Neuronal stem cell (in vitro differentiated cells): ENCODE data around the gene LRCH3.
"Not testable (repeated sequence)": the region's sequence is repeated elsewhere in the genome, so short reads cannot be mapped to it uniquely, and the experiment has no call there.

Experiments
- DNase-seq: peaks from one replicate; pipeline ENCODE4 v3.0.0-alpha.2; 2013; ENCODE audit warnings: low spot score
- H2AFZ ChIP-seq: one replicate; pipeline ENCODE4 v1.6.1; 2013; ENCODE audit warnings: mild to moderate bottlenecking, low read length, inconsistent platforms
- H2AK5ac ChIP-seq: 2 replicates; pipeline ENCODE4 v1.6.1; 2013; ENCODE audit warnings: low read depth, mild to moderate bottlenecking, inconsistent platforms, low read length, moderate library complexity, mixed read lengths
- H2BK120ac ChIP-seq: 2 replicates; pipeline ENCODE4 v1.6.1; 2013; ENCODE audit warnings: low read depth, mild to moderate bottlenecking, inconsistent platforms, low read length, moderate library complexity, mixed read lengths
- H2BK12ac ChIP-seq: one replicate; pipeline ENCODE4 v1.6.1; 2013; ENCODE audit warnings: low read length, inconsistent platforms
- H2BK15ac ChIP-seq: 2 replicates; pipeline ENCODE4 v1.6.1; 2013; ENCODE audit warnings: mild to moderate bottlenecking, low read length, inconsistent platforms, mixed read lengths
- H2BK5ac ChIP-seq: one replicate; pipeline ENCODE4 v1.6.1; 2013; ENCODE audit warnings: inconsistent platforms, mild to moderate bottlenecking, low read length, moderate library complexity
- H3K14ac ChIP-seq: one replicate; pipeline ENCODE4 v1.6.1; 2013; ENCODE audit warnings: low read length, inconsistent platforms
- H3K18ac ChIP-seq: 2 replicates; pipeline ENCODE4 v1.6.1; 2013; ENCODE audit warnings: low read length, inconsistent platforms
- H3K23ac ChIP-seq: 2 replicates; pipeline ENCODE4 v1.6.1; 2013; ENCODE audit warnings: low read depth, mild to moderate bottlenecking, mixed read lengths, low read length, inconsistent platforms; ENCODE audit not compliant: poor library complexity
- H3K27ac ChIP-seq: replicated peaks from 3 replicates; pipeline ENCODE4 v1.5.1; 2013; ENCODE audit warnings: low read length, inconsistent platforms
- H3K27me3 ChIP-seq, 3 experiments: 2 replicates each; pipeline ENCODE4 v1.6.1; 2013; ENCODE audit warnings: low read length in 3 of 3, mild to moderate bottlenecking in 2 of 3, inconsistent platforms in 1 of 3, low read depth in 1 of 3, mixed read lengths in 1 of 3, moderate library complexity in 1 of 3; ENCODE audit not compliant: control insufficient read depth in 3 of 3, insufficient read depth in 3 of 3
- H3K36me3 ChIP-seq, 2 donors: replicated peaks in 1 of 2; 2 replicates each; pipeline ENCODE4 v1.6.1; 2013; ENCODE audit warnings: low read length in 2 of 2; ENCODE audit not compliant: control insufficient read depth in 2 of 2, insufficient read depth in 2 of 2
- H3K4ac ChIP-seq: 2 replicates; pipeline ENCODE4 v1.6.1; 2013; ENCODE audit warnings: inconsistent platforms, mild to moderate bottlenecking, low read length, moderate library complexity
- H3K4me1 ChIP-seq, 2 donors: 1 replicate in 1 of 2; 2 replicates in 1 of 2; pipeline ENCODE4 v1.6.1; 2013; ENCODE audit warnings: low read length in 2 of 2, low read depth in 1 of 2; ENCODE audit not compliant: control insufficient read depth in 2 of 2, insufficient read depth in 1 of 2
- H3K4me2 ChIP-seq: one replicate; pipeline ENCODE4 v1.6.1; 2013; ENCODE audit warnings: mild to moderate bottlenecking, low read length, inconsistent platforms; ENCODE audit not compliant: insufficient read depth, poor library complexity, severe bottlenecking
- H3K4me3 ChIP-seq, 2 donors: 2 replicates each; pipeline ENCODE4 v1.5.1; 2013; ENCODE audit warnings: low read length in 2 of 2, mild to moderate bottlenecking in 2 of 2, inconsistent platforms in 1 of 2, moderate library complexity in 1 of 2
- H3K79me1 ChIP-seq: one replicate; pipeline ENCODE4 v1.6.1; 2013; ENCODE audit warnings: low read depth, mild to moderate bottlenecking, inconsistent platforms, low read length, moderate library complexity
- H3K9ac ChIP-seq: one replicate; pipeline ENCODE4 v1.6.1; 2013; ENCODE audit warnings: mild to moderate bottlenecking, low read depth, low read length, inconsistent platforms; ENCODE audit not compliant: poor library complexity
- H3K9me3 ChIP-seq, 2 donors: replicated peaks in 1 of 2; 2 replicates each; pipeline versions ENCODE3 to v1.6.1; 2013; ENCODE audit warnings: low read length in 2 of 2, mild to moderate bottlenecking in 2 of 2, inconsistent platforms in 1 of 2, low read depth in 1 of 2, mixed read lengths in 1 of 2, moderate library complexity in 1 of 2; ENCODE audit not compliant: control insufficient read depth in 2 of 2, insufficient read depth in 1 of 2
- H4K8ac ChIP-seq: one replicate; pipeline ENCODE4 v1.6.1; 2013; ENCODE audit warnings: low read depth, mild to moderate bottlenecking, inconsistent platforms, low read length, moderate library complexity
- H4K91ac ChIP-seq: one replicate; pipeline ENCODE4 v1.6.1; 2013; ENCODE audit warnings: low read length, low read depth, mild to moderate bottlenecking, inconsistent platforms; ENCODE audit not compliant: poor library complexity
- WGBS, 2 donors: extraction: QIAGEN DNeasy Blood & Tissue Kit; methylation state at CpG; one replicate each; pipeline ENCODE4 v1.1.7; 2013; ENCODE audit warnings: missing lambda C conversion rate in 2 of 2, mixed read lengths in 1 of 2; ENCODE audit not compliant: insufficient read length in 2 of 2, insufficient replicate concordance in 1 of 2; ENCODE audit errors: extremely low coverage in 2 of 2; 5-methylcytosine and 5-hydroxymethylcytosine counted together

LRCH3 gene

DNA sequence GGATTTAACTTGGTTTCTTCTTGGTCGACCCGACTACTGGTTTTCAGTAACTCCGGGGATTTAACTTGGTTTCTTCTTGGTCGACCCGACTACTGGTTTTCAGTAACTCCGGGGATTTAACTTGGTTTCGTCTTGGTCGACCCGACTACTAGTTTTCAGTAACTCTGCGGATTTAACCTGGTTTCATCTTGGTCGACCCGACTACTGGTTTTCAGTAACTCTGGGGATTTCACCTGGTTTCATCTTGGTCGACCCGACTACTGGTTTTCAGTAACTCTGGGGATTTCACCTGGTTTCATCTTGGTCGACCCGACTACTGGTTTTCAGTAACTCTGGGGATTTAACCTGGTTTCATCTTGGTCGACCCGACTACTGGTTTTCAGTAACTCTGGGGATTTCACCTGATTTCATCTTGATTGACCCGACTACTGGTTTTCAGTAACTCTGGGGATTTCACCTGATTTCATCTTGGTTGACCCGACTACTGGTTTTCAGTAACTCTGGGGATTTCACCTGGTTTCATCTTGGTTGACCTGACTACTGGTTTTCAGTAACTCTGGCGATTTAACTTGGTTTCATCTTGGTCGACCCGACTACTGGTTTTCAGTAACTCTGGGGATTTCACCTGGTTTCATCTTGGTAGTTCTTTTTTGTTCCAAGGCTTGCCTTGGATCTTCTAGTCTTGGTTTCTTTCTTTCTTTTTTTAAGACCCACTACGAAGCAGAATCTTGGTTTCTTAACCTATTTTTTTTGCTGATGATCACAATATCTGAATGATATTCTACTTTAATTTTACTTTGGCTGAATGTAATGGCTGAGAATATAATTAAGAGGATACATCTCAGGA is 130.6 kb downstream of the LRCH3 start:
- not testable (repeated sequence) for H2BK120ac ChIP-seq, H3K14ac ChIP-seq, H3K9me3 ChIP-seq, H4K91ac ChIP-seq, H3K27me3 ChIP-seq, H3K18ac ChIP-seq, H3K9ac ChIP-seq, H3K79me1 ChIP-seq, H2AK5ac ChIP-seq, H2BK15ac ChIP-seq, H3K36me3 ChIP-seq, H3K4ac ChIP-seq, DNase-seq, H3K4me2 ChIP-seq, H3K4me3 ChIP-seq, H2BK12ac ChIP-seq, H3K27ac ChIP-seq, H2BK5ac ChIP-seq, H2AFZ ChIP-seq, H4K8ac ChIP-seq, H3K23ac ChIP-seq, H3K4me1 ChIP-seq
- no CpG with 5 or more reads among the region's 24 CpGs for WGBS, 2 donors

DNA sequence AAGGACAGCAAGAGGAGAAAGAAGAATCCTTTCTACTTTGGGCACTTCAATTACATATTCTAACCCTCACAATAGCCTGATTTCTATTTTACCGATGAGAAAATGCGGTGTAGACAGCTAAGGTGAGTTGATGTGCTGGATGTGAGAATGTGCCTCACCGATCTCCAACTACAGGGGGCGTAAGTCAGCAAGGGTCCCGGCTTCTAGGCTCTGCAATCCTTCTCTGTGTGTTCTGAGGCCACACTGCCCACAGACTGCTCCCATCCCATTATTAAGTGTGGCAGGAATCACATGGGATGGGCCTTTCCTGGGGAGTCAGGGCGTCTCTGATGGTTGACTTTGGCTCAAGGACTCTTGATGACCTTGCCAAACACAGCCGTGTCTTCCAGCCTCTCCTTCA is 135.4 kb downstream of the LRCH3 start:
- no peak for DNase-seq
- Histone ChIP-seq H3K9me3 (no peaks in the 10 kb centered on the region), H2BK5ac (no peak overlapping the region), H3K4me3 (no peak overlapping the region), H3K9ac (no peak overlapping the region), H3K27ac (no peak overlapping the region), H4K8ac (no peak overlapping the region), H2AK5ac (no peak overlapping the region), H3K36me3 (peaks cover 0 to 6% of the 10 kb centered on the region in 2 donors), H2BK12ac (no peak overlapping the region), H3K4ac (no peak overlapping the region), H3K14ac (no peak overlapping the region), H2BK120ac (no peak overlapping the region), H3K18ac (no peak overlapping the region), H2AFZ (no peak overlapping the region), H4K91ac (no peak overlapping the region), H3K4me2 (no peak overlapping the region), H3K79me1 (no peaks in the 10 kb centered on the region), H2BK15ac (no peak overlapping the region), H3K27me3 (no peaks in the 10 kb centered on the region), H3K23ac (peak overlapping the region; percentile 55), H3K4me1 (no peaks in the 10 kb centered on the region)
- WGBS, 2 donors, result no CpG with 5 or more reads among the region's 7 CpGs

DNA sequence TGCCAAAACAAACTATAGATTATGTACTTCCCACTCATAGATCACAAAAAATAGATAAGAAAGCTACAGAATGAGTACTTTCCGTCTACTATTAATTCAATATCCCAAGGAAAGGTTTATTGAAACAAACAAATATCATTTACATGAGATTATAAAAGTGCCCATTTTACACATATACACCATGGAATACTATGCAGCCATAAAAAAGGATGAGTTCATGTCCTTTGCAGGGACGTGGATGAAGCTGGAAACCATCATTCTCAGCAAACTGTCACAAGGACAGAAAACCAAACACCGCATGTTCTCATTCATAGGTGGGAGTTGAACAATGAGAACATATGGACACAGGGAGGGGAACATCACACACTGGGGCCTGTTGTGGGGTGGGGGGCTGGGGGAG is 136.5 kb downstream of the LRCH3 start:
- not testable (repeated sequence) for H3K79me1 ChIP-seq, H3K9ac ChIP-seq, H2AK5ac ChIP-seq, H3K14ac ChIP-seq, H3K4me1 ChIP-seq, H3K4me2 ChIP-seq, DNase-seq, H4K8ac ChIP-seq, H2BK15ac ChIP-seq, H3K9me3 ChIP-seq, H2BK120ac ChIP-seq, H3K27me3 ChIP-seq, H4K91ac ChIP-seq, H3K23ac ChIP-seq, H3K4ac ChIP-seq, H3K27ac ChIP-seq, H2BK5ac ChIP-seq, H3K4me3 ChIP-seq, H2BK12ac ChIP-seq, H3K36me3 ChIP-seq, H3K18ac ChIP-seq, H2AFZ ChIP-seq
- no CpG with 5 or more reads among the region's 3 CpGs for WGBS, 2 donors

DNA sequence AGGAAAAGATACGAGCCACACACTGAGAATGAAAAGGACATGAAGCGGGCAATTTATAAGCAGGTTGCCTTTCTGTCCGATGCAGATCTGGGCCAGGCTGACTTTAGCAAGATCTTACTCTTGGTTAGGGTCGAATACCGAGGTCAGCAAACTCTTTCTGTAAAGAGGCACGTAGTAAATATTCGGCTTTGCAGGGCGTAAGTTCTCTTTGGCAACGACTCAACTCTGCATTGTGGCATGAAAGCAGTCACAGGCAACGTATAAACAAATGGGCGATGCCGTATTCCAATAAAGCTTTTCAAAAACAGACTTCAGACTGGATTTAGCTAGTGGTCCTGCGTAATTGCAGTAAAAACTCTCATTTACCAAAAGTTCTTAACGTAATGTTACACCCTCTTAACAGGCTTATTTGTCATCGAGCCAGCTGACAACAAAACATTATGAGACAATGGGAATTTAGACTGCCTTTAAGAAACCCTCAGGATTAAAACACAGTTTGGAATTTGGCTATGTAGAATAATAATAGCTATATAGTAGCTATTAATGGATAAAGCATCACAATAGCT is 145.8 kb downstream of the LRCH3 start:
- H3K27ac ChIP-seq, result no peak overlapping the region
- no peak overlapping the region for H3K4me2 ChIP-seq
- WGBS, 2 donors, result no CpG with 5 or more reads among the region's 15 CpGs
- no peaks in the 10 kb centered on the region for H3K79me1 ChIP-seq
- no peak overlapping the region for H2BK120ac ChIP-seq
- H3K9ac ChIP-seq, result no peak overlapping the region
- no peak overlapping the region for H3K4me3 ChIP-seq
- no peak overlapping the region for H3K14ac ChIP-seq
- H4K8ac ChIP-seq, result no peak overlapping the region
- H3K4me1 ChIP-seq, result no peaks in the 10 kb centered on the region
- H3K18ac ChIP-seq, result no peak overlapping the region
- peaks cover 0 to 3% of the 10 kb centered on the region in 2 donors for H3K36me3 ChIP-seq
- no peaks in the 10 kb centered on the region for H3K27me3 ChIP-seq
- H3K9me3 ChIP-seq, result no peaks in the 10 kb centered on the region
- H3K4ac ChIP-seq, result no peak overlapping the region
- no peak overlapping the region for H3K23ac ChIP-seq
- H2AK5ac ChIP-seq, result no peak overlapping the region
- no peak overlapping the region for H2BK5ac ChIP-seq
- no peak overlapping the region for H2BK15ac ChIP-seq
- no peak for DNase-seq
- H2AFZ ChIP-seq, result no peak overlapping the region
- no peak overlapping the region for H2BK12ac ChIP-seq
- H4K91ac ChIP-seq, result no peak overlapping the region
